ENCODE results near the gene TAF12.

The TAF12 gene

GRCh38 chr1:28631713-28632112 is 11.2 kb downstream of the TAF12 start:
- Histone ChIP-seq H3K9ac (no peak overlapping the region), H3K4me1 (ENCODE audit: low read depth, poor library complexity, severe bottlenecking) (peaks cover 11% of the 10 kb centered on the region), H2AFZ (ENCODE audit: low read depth) (no peak overlapping the region), H3K27me3 (ENCODE audit: insufficient read depth, low read depth) (no peaks in the 10 kb centered on the region), H3K27ac (no peak overlapping the region; the same call in 1 of the 2 replicates), H3K4me2 (no peak overlapping the region), H3K4me3 (IDR thresholded peaks at IDR 0.05; ENCODE audit: insufficient read depth, low read depth, low read length) (no peak overlapping the region), H4K20me1 (ENCODE audit: insufficient read depth) (0 out of 2 replicates have a peak, but pooled peaks cover 2% of the 10 kb centered on the region), H3K79me2 (ENCODE audit: insufficient read depth, low read depth) (no peaks in the 10 kb centered on the region), H3K36me3 (ENCODE audit: insufficient read depth) (no peaks in the 10 kb centered on the region)
- TF ChIP-seq CTCF (conservative IDR thresholded peaks at IDR 0.05; ENCODE audit: low read depth, low read length), result no peak

GRCh38 chr1:28613175-28613574 is 29.7 kb downstream of the TAF12 start:
- Histone ChIP-seq H3K9ac (no peak overlapping the region), H3K36me3 (ENCODE audit: insufficient read depth) (no peaks in the 10 kb centered on the region), H3K4me3 (IDR thresholded peaks at IDR 0.05; ENCODE audit: insufficient read depth, low read depth, low read length) (no peak overlapping the region)

GRCh38 chr1:28606771-28607170 is 36.1 kb downstream of the TAF12 start:
- Histone ChIP-seq H3K4me3 (IDR thresholded peaks at IDR 0.05; ENCODE audit: insufficient read depth, low read depth, low read length) (no peak overlapping the region), H3K36me3 (ENCODE audit: insufficient read depth) (no peaks in the 10 kb centered on the region), H4K20me1 (ENCODE audit: insufficient read depth) (no peaks in the 10 kb centered on the region), H3K79me2 (ENCODE audit: insufficient read depth, low read depth) (no peaks in the 10 kb centered on the region), H3K27ac (peak overlapping the region; percentile 44; the same call in 1 of the 2 replicates), H3K4me2 (peak overlapping the region; percentile 44; the same call in 1 of the 2 replicates), H3K27me3 (ENCODE audit: insufficient read depth, low read depth) (no peaks in the 10 kb centered on the region), H2AFZ (ENCODE audit: low read depth) (no peak overlapping the region), H3K9ac (no peak overlapping the region), H3K4me1 (ENCODE audit: low read depth, poor library complexity, severe bottlenecking) (peaks cover 50% of the 10 kb centered on the region)
- TF ChIP-seq CTCF (conservative IDR thresholded peaks at IDR 0.05; ENCODE audit: low read depth, low read length), result no peak

More at GRCh38 chr1:28613175-28613574, 29.7 kb downstream of the TAF12 start:
- H2AFZ ChIP-seq (ENCODE audit: low read depth), result no peak overlapping the region
- no peaks in the 10 kb centered on the region for H4K20me1 ChIP-seq (ENCODE audit: insufficient read depth)
- TF ChIP-seq CTCF (conservative IDR thresholded peaks at IDR 0.05; ENCODE audit: low read depth, low read length), result no peak
- H3K79me2 ChIP-seq (ENCODE audit: insufficient read depth, low read depth), result no peaks in the 10 kb centered on the region
- H3K4me1 ChIP-seq (ENCODE audit: low read depth, poor library complexity, severe bottlenecking), result no peaks in the 10 kb centered on the region
- H3K27me3 ChIP-seq (ENCODE audit: insufficient read depth, low read depth), result no peaks in the 10 kb centered on the region
- no peak overlapping the region for H3K27ac ChIP-seq
- H3K4me2 ChIP-seq, result no peak overlapping the region

DNA sequence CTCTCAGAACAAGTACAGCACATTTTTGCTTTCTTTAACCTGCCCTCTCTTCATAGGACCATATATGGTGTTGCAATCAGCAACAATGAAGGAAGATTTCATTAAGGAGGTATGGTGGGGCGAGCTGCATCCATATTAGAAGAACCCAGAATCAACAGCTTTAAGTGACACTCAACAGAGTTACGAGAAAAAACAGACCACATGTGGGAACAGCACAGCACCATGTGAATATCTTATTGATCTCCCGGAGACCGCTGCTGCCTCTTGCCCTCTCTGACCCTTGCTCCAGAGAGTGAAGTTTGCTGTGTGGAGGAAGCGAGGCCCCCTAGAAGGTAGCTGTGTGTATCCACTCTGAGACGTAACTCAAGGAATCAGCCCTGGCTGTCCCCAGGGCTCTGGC is 37.9 kb downstream of the TAF12 start:
- H4K20me1 ChIP-seq (ENCODE audit: insufficient read depth), result no peaks in the 10 kb centered on the region
- no peak for TF ChIP-seq CTCF (conservative IDR thresholded peaks at IDR 0.05; ENCODE audit: low read depth, low read length)
- no peaks in the 10 kb centered on the region for H3K36me3 ChIP-seq (ENCODE audit: insufficient read depth)

More for the DNA sequence above, 37.9 kb downstream of the TAF12 start:
- H3K27ac ChIP-seq, result no peak overlapping the region
- no peaks in the 10 kb centered on the region for H3K79me2 ChIP-seq (ENCODE audit: insufficient read depth, low read depth)
- peaks cover 68% of the 10 kb centered on the region for H3K4me1 ChIP-seq (ENCODE audit: low read depth, poor library complexity, severe bottlenecking)
- H3K4me3 ChIP-seq (IDR thresholded peaks at IDR 0.05; ENCODE audit: insufficient read depth, low read depth, low read length), result no peak overlapping the region
- no peaks in the 10 kb centered on the region for H3K27me3 ChIP-seq (ENCODE audit: insufficient read depth, low read depth)
- no peak overlapping the region for H2AFZ ChIP-seq (ENCODE audit: low read depth)
- no peak overlapping the region for H3K4me2 ChIP-seq
- H3K9ac ChIP-seq, result no peak overlapping the region
